ENCODE measurements around the gene RAB20.
"Not testable (repeated sequence)": the region's sequence is repeated elsewhere in the genome, so short reads cannot be mapped to it uniquely, and the experiment has no call there.

DNA sequence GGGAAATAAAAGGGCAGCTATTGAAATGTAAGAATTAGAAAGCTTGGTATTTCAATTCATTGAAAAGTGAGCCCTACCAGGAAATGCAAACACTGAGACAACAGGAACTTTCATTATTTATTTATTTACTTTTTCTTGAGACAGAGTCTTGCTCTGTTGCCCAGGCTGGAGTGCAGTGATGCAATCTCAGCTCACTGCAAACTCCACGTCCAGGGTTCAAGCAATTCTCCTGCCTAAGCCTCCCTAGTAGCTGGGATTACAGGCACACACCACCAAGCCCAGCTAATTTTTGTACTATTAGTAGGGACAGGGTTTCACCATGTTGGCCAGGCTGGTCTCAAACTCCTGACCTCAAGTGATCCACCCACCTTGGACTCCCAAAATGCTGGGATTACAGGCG, 29.3 kb downstream of the RAB20 start:
- TF ChIP-seq CTCF, EP300, POLR2AphosphoS5, POLR2A (IDR thresholded peaks at IDR 0.05): not testable (repeated sequence)
